Activated T-cell treated with anti-CD3 and anti-CD28 coated beads for 1 hour (primary cell): ENCODE data around the gene TEX22.
"Not testable (repeated sequence)": the region's sequence is repeated elsewhere in the genome, so short reads cannot be mapped to it uniquely, and the experiment has no call there.

Experiments
- DNase-seq: peaks from one replicate; pipeline ENCODE4 v3.0.0-alpha.2; 2020; ENCODE audit warnings: low read depth

TEX22 gene

GRCh38 chr14:105398044-105398725 lies at the start of gene TEX22:
Gene TEX22, plus strand, starts transcription at chr14:105398538. Its CDS starts 803 bp downstream, at chr14:105399341.
- peak; percentile 91 for DNase-seq

- no peak for DNase-seq
Measured at GRCh38 chr14:105348945-105349699, 49.2 kb upstream of the TEX22 start.

GRCh38 chr14:105349992-105350391 lies 48.3 kb upstream of the TEX22 start:
- no peak for DNase-seq

GRCh38 chr14:105350450-105351244 lies 47.7 kb upstream of the TEX22 start:
- no peak for DNase-seq

GRCh38 chr14:105351410-105351809 lies 46.9 kb upstream of the TEX22 start:
- DNase-seq = no peak

GRCh38 chr14:105351920-105352851 lies 46.2 kb upstream of the TEX22 start:
- peak; percentile 89 for DNase-seq

- DNase-seq = no peak
Measured at GRCh38 chr14:105353136-105353535, 45.2 kb upstream of the TEX22 start.

GRCh38 chr14:105354541-105354940 lies 43.8 kb upstream of the TEX22 start:
- no peak for DNase-seq

- DNase-seq = no peak
Measured at GRCh38 chr14:105355049-105355575, 43.2 kb upstream of the TEX22 start.

- DNase-seq = no peak
Measured at GRCh38 chr14:105355850-105356604, 42.3 kb upstream of the TEX22 start.

- no peak for DNase-seq
Measured at GRCh38 chr14:105356927-105357326, 41.4 kb upstream of the TEX22 start.

- no peak for DNase-seq
Measured at GRCh38 chr14:105357626-105358025, 40.7 kb upstream of the TEX22 start.

- no peak for DNase-seq
Measured at GRCh38 chr14:105358140-105358846, 40.0 kb upstream of the TEX22 start.

GRCh38 chr14:105358943-105359342 lies 39.4 kb upstream of the TEX22 start:
- no peak for DNase-seq

- DNase-seq = not testable (repeated sequence)
Measured at GRCh38 chr14:105361412-105361811, 36.9 kb upstream of the TEX22 start.

GRCh38 chr14:105363847-105364708 lies 34.3 kb upstream of the TEX22 start:
- DNase-seq = peak; percentile 22

- no peak for DNase-seq
Measured at GRCh38 chr14:105365101-105365500, 33.2 kb upstream of the TEX22 start.

- no peak for DNase-seq
Measured at GRCh38 chr14:105365681-105366080, 32.7 kb upstream of the TEX22 start.
